BLaER1 treated with 17β-estradiol and CSF1 and Interleukin-3, amounts not matched to agents 10 nM and 100 nM (cell line): ENCODE measurements around the gene KDELR3.

ENCODE experiments used
- H3K27ac ChIP-seq, 11 experiments: shearing (Covaris generic); formaldehyde crosslinking; 2 replicates each; pipeline ENCODE4 v1.8.1; 2022
- H3K27me3 ChIP-seq, 11 experiments: shearing (Covaris generic); formaldehyde crosslinking; 2 replicates each; pipeline ENCODE4 v1.8.1; 2022
- H3K36me3 ChIP-seq, 11 experiments: shearing (Covaris generic); formaldehyde crosslinking; 2 replicates each; pipeline ENCODE4 v1.8.1; 2022
- H3K4me1 ChIP-seq, 10 experiments: shearing (Covaris generic); formaldehyde crosslinking; 2 replicates each; pipeline ENCODE4 v1.8.1; 2022
- H3K4me2 ChIP-seq, 11 experiments: shearing (Covaris generic); formaldehyde crosslinking; 2 replicates each; pipeline ENCODE4 v1.8.1; 2022
- H3K4me3 ChIP-seq, 10 experiments: shearing (Covaris generic); formaldehyde crosslinking; 2 replicates each; pipeline ENCODE4 v1.8.1; 2022
- H3K9ac ChIP-seq, 11 experiments: shearing (Covaris generic); formaldehyde crosslinking; 2 replicates each; pipeline ENCODE4 v1.8.1; 2022
- H3K9me3 ChIP-seq, 11 experiments: shearing (Covaris generic); formaldehyde crosslinking; replicated peaks in 1 of 11; 2 replicates each; pipeline ENCODE4 v1.8.1; 2022
- H4K20me1 ChIP-seq, 11 experiments: shearing (Covaris generic); formaldehyde crosslinking; 2 replicates each; pipeline ENCODE4 v1.8.1; 2022
- Cebpa-rat ChIP-seq, 11 experiments: shearing (Covaris generic); IDR thresholded peaks; 2 replicates each; pipeline ENCODE4 v1.8.1; 2022

The KDELR3 gene

GRCh38 chr22:38491707-38492348 is 23.9 kb downstream of the KDELR3 start:
- no peak for TF ChIP-seq Cebpa-rat (IDR thresholded peaks at IDR 0.05)
- Histone ChIP-seq H3K36me3 (peaks cover 100% of the 10 kb centered on the region in 11 experiments), H3K4me2 (no peak overlapping the region), H3K27me3 (no peaks in the 10 kb centered on the region), H3K9me3 (no peaks in the 10 kb centered on the region), H3K4me1 (no peaks in the 10 kb centered on the region), H3K4me3 (no peak overlapping the region), H3K9ac (no peak overlapping the region), H3K27ac (no peak overlapping the region), H4K20me1 (peaks cover 81 to 100% (median 100%) of the 10 kb centered on the region in 11 experiments)

GRCh38 chr22:38494498-38494897 is 26.6 kb downstream of the KDELR3 start:
- H3K4me1 ChIP-seq, result no peaks in the 10 kb centered on the region
- peaks cover 88 to 100% (median 100%) of the 10 kb centered on the region in 11 experiments for H4K20me1 ChIP-seq

DNA sequence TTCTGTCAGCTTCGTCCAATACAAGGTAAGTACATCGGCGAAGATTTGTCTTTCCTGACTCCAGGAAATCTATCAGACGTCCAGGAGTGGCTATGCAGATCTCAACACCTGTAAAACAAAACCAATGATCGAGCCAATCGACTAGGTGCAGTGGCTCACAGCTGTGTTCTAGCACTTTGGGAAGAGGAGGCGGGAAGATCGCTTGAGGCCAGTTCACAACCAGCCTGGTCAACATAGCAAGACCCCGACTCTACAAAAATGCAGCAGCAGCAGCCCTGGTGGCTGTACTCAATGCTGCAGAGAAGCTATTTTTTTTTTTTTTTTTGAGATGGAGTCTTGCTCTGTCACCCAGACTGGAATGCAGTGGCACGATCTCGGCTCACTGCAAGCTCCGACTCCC is 27.0 kb downstream of the KDELR3 start:
- Histone ChIP-seq H3K27ac (no peak overlapping the region), H3K36me3 (peaks cover 100% of the 10 kb centered on the region in 11 experiments), H3K9me3 (no peaks in the 10 kb centered on the region), H4K20me1 (peaks cover 88 to 100% (median 100%) of the 10 kb centered on the region in 11 experiments), H3K27me3 (no peaks in the 10 kb centered on the region), H3K4me1 (no peaks in the 10 kb centered on the region), H3K4me3 (no peak overlapping the region), H3K9ac (no peak overlapping the region), H3K4me2 (no peak overlapping the region)
- no peak for TF ChIP-seq Cebpa-rat (IDR thresholded peaks at IDR 0.05)

More at GRCh38 chr22:38494498-38494897, 26.6 kb downstream of the KDELR3 start:
- Histone ChIP-seq H3K9ac (no peak overlapping the region; a peak in 1 of 22 replicates), H3K4me2 (no peak overlapping the region), H3K27me3 (no peaks in the 10 kb centered on the region), H3K4me3 (no peak overlapping the region), H3K9me3 (no peaks in the 10 kb centered on the region), H3K36me3 (peaks cover 100% of the 10 kb centered on the region in 11 experiments), H3K27ac (no peak overlapping the region)
- TF ChIP-seq Cebpa-rat (IDR thresholded peaks at IDR 0.05), result no peak

DNA sequence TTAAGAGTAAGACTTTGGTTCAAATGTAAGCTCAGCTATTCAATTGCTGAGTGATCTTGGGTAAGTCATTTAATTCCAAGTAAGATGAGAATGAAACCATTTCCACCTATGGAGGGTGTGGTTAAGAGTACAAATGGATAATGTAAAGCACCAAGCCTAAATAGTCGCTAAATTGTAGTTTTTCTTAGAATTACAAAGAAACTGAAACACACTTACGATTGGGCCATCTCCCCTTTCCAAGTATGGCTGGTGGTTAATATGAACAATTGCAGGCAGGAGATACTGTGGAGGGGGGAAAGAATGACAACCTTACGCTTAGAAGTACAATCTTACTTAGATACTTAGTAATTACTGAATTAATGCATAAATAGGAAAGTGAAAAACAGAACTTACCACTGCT is 30.0 kb downstream of the KDELR3 start:
- no peak overlapping the region for H3K4me3 ChIP-seq
- no peak for TF ChIP-seq Cebpa-rat (IDR thresholded peaks at IDR 0.05)
- no peaks in the 10 kb centered on the region for H3K27me3 ChIP-seq
- peaks cover 96 to 100% (median 100%) of the 10 kb centered on the region in 11 experiments for H4K20me1 ChIP-seq
- H3K9me3 ChIP-seq, result no peaks in the 10 kb centered on the region
- no peak overlapping the region for H3K4me2 ChIP-seq
- H3K4me1 ChIP-seq, result peaks cover 4 to 15% (median 11%) of the 10 kb centered on the region in 10 experiments
- no peak overlapping the region for H3K27ac ChIP-seq
- no peak overlapping the region for H3K9ac ChIP-seq
- H3K36me3 ChIP-seq, result peaks cover 97 to 100% (median 100%) of the 10 kb centered on the region in 11 experiments

GRCh38 chr22:38501797-38502672 is 34.1 kb downstream of the KDELR3 start:
- peaks cover 62 to 83% (median 75%) of the 10 kb centered on the region in 11 experiments for H3K36me3 ChIP-seq
- peak overlapping the region; percentile 79 to 97 (median 94); a peak in 21 of 22 replicates for H3K4me2 ChIP-seq
- peaks cover 77 to 85% (median 83%) of the 10 kb centered on the region in 11 experiments for H4K20me1 ChIP-seq

GRCh38 chr22:38503021-38503420 is 35.1 kb downstream of the KDELR3 start:
- no peaks in the 10 kb centered on the region for H3K27me3 ChIP-seq
- no peak for TF ChIP-seq Cebpa-rat (IDR thresholded peaks at IDR 0.05)
- peak overlapping the region; percentile 79 to 97 (median 94) for H3K4me2 ChIP-seq
- peaks cover 52 to 73% (median 66%) of the 10 kb centered on the region in 11 experiments for H3K36me3 ChIP-seq
- H3K9ac ChIP-seq, result peak overlapping the region in 7 of 11 experiments; percentile 4 to 100 (median 100); a peak in 10 of 22 replicates
- H3K27ac ChIP-seq, result no peak overlapping the region
- peaks cover 67 to 75% (median 73%) of the 10 kb centered on the region in 11 experiments for H4K20me1 ChIP-seq
- peaks cover 29 to 41% (median 35%) of the 10 kb centered on the region in 10 experiments for H3K4me1 ChIP-seq
- no peaks in the 10 kb centered on the region for H3K9me3 ChIP-seq
- peak overlapping the region in 9 of 10 experiments; percentile 3 to 94 (median 90); a peak in 10 of 20 replicates for H3K4me3 ChIP-seq

More at GRCh38 chr22:38501797-38502672, 34.1 kb downstream of the KDELR3 start:
- Histone ChIP-seq H3K9ac (peak overlapping the region in 3 of 11 experiments; percentile 4 to 39 (median 27); a peak in 3 of 22 replicates), H3K4me1 (peaks cover 25 to 34% (median 30%) of the 10 kb centered on the region in 10 experiments), H3K4me3 (peak overlapping the region in 3 of 10 experiments; percentile 7 to 94 (median 93); a peak in 3 of 20 replicates), H3K27me3 (no peaks in the 10 kb centered on the region), H3K9me3 (no peaks in the 10 kb centered on the region), H3K27ac (no peak overlapping the region)
- no peak for TF ChIP-seq Cebpa-rat (IDR thresholded peaks at IDR 0.05)

- H3K27ac ChIP-seq, result peak overlapping the region; percentile 99 to 100 (median 100)
- no peaks in the 10 kb centered on the region for H3K9me3 ChIP-seq
- H3K4me2 ChIP-seq, result peak overlapping the region; percentile 79 to 97 (median 94)
- TF ChIP-seq Cebpa-rat (IDR thresholded peaks at IDR 0.05), result no peak
- H3K9ac ChIP-seq, result peak overlapping the region; percentile 98 to 100 (median 100)
- H3K4me1 ChIP-seq, result peaks cover 31 to 59% (median 43%) of the 10 kb centered on the region in 10 experiments
- peaks cover 48 to 56% (median 54%) of the 10 kb centered on the region in 11 experiments for H4K20me1 ChIP-seq
- no peaks in the 10 kb centered on the region for H3K27me3 ChIP-seq
- H3K4me3 ChIP-seq, result peak overlapping the region; percentile 78 to 95 (median 93)
- H3K36me3 ChIP-seq, result peaks cover 33 to 54% (median 46%) of the 10 kb centered on the region in 11 experiments
Measured at GRCh38 chr22:38504731-38505540, 37.0 kb downstream of the KDELR3 start.

DNA sequence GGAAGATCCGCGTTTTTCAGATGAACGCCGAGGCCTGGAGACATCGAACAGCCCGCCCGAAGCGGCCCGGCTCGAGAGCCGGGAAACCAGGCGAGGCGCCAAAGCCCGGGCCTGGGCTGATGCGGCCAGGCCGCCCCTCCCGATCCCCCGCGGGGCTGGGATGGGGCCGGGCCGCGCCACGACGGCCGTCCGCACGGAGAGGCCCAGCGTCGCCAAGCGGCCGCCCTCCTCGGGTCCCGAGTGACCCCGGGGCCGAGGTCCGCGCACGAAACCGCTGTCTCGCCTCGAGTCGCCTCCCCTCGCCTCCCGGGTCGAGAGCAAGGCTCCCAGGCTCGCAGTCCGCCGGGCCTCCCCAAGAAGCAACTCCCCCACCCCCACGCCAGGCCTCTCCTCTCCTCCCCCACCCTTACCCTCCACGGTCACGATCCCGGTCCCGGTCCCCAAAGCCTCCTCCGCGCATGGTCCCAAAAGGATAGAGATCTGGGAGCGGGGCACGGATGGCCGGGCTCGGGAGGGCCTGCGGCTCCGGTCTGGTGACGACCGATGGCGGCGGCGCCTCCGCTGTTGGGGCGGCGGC is 37.7 kb downstream of the KDELR3 start:
- Histone ChIP-seq H3K4me2 (peak overlapping the region; percentile 79 to 97 (median 94)), H3K36me3 (peaks cover 26 to 47% (median 40%) of the 10 kb centered on the region in 11 experiments)

More for the DNA sequence above, 37.7 kb downstream of the KDELR3 start:
- Histone ChIP-seq H4K20me1 (peaks cover 41 to 49% (median 47%) of the 10 kb centered on the region in 11 experiments), H3K9me3 (no peaks in the 10 kb centered on the region), H3K27me3 (0 out of 22 replicates have a peak, but pooled peaks cover 0 to 3% (median 0%) of the 10 kb centered on the region in 11 experiments), H3K9ac (peak overlapping the region; percentile 98 to 100 (median 100)), H3K4me3 (peak overlapping the region; percentile 78 to 95 (median 93)), H3K27ac (peak overlapping the region; percentile 99 to 100 (median 100)), H3K4me1 (peaks cover 36 to 62% (median 48%) of the 10 kb centered on the region in 10 experiments)
- TF ChIP-seq Cebpa-rat (IDR thresholded peaks at IDR 0.05), result no peak
